Germinal center (tissue), 1 donor: ENCODE measurements around the gene KLHDC7B.

ENCODE experiments used
- DNase-seq: peaks from one replicate; pipeline ENCODE4 v3.0.0; 2012; ENCODE audit warnings: mixed read lengths, low spot score

KLHDC7B gene

GRCh38 chr22:50573491-50574382 is 28.0 kb downstream of the KLHDC7B start:
- no peak for DNase-seq

GRCh38 chr22:50574383-50574755 is 28.7 kb downstream of the KLHDC7B start:
- DNase-seq: no peak

GRCh38 chr22:50575426-50575941 is 29.8 kb downstream of the KLHDC7B start:
- no peak for DNase-seq

GRCh38 chr22:50576070-50576469 is 30.4 kb downstream of the KLHDC7B start:
- no peak for DNase-seq

- DNase-seq: no peak
Observed at GRCh38 chr22:50576806-50577696, 31.4 kb downstream of the KLHDC7B start.

- no peak for DNase-seq
Observed at GRCh38 chr22:50577697-50577986, 31.9 kb downstream of the KLHDC7B start.

GRCh38 chr22:50577987-50578775 is 32.5 kb downstream of the KLHDC7B start, which contains the start of gene CPT1B:
Gene CPT1B (minus strand): TSS chr22:50578427. CDS start chr22:50577915, 512 bp downstream.
- no peak for DNase-seq

GRCh38 chr22:50578776-50579310 is 33.1 kb downstream of the KLHDC7B start:
- no peak for DNase-seq

- DNase-seq: no peak
Observed at GRCh38 chr22:50579752-50580151, 34.1 kb downstream of the KLHDC7B start.

GRCh38 chr22:50581031-50581949 is 35.6 kb downstream of the KLHDC7B start:
- DNase-seq: no peak

- DNase-seq: no peak
Observed at GRCh38 chr22:50581950-50582492, 36.3 kb downstream of the KLHDC7B start.

GRCh38 chr22:50582493-50583293 is 37.0 kb downstream of the KLHDC7B start, which contains the start of gene CHKB:
Gene CHKB (minus strand): TSS chr22:50582849. CDS start chr22:50582781, 68 bp downstream.
- DNase-seq: peak; percentile 99

GRCh38 chr22:50583294-50583861 is 37.7 kb downstream of the KLHDC7B start:
- no peak for DNase-seq

- no peak for DNase-seq
Observed at GRCh38 chr22:50584106-50585096, 38.7 kb downstream of the KLHDC7B start.

- no peak for DNase-seq
Observed at GRCh38 chr22:50585238-50585637, 39.5 kb downstream of the KLHDC7B start.

GRCh38 chr22:50585781-50586180 is 40.1 kb downstream of the KLHDC7B start:
- DNase-seq: no peak

- no peak for DNase-seq
Observed at GRCh38 chr22:50586416-50586815, 40.7 kb downstream of the KLHDC7B start.

- DNase-seq: no peak
Observed at GRCh38 chr22:50587407-50587806, 41.7 kb downstream of the KLHDC7B start.
